HL-60/S4 treated with retinoic acid at 250 ng/mL for 4 days and 3 days (cell line): ENCODE measurements around the gene MALSU1.

Experiments
- in situ Hi-C: fragments of 300-500 bp; cut with MboI; formaldehyde crosslinking; loops from 2 replicates; pipeline ENCODE4 v1.7.0; 2022; ENCODE audit warnings: low sequenced_read_pairs

Gene MALSU1

DNA sequence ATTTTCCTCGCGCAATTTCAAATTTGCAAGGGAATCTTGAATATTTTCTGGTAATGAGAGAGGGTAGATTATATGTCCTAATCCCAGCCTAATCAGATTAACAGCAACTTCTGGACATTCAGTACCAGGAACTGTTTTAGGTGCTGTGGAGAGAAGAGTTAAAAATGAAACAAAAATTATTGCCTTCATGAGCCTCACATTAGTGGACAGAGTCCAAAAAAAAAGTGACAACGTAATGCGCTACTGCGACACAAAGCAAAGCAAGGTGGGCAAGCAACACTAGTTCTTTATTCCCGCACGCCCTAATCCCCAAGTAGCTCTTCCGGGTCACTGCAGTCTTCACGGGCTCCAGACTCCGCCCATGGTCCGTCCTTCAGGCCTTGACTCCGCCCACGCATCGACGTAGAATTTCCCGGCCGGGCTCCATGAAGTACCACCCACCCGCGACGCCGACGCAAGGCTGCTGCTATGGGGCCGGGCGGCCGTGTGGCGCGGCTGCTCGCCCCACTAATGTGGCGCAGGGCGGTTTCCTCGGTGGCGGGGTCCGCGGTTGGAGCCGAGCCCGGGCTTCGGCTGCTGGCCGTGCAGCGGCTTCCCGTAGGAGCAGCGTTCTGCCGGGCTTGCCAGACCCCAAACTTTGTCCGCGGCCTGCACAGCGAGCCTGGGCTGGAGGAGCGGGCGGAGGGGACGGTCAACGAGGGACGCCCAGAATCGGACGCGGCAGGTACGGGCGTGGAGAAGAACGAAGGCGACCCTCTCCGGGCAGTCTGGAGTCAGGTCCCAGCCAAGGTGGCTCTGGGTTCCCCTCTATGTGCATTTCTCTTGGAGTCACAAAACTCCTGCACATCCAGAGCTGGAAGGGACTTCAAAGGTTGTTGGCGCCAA lies at the start of gene MALSU1:
TSS of gene MALSU1 (plus strand) at position 455 of the 885 bp plus-strand sequence. CDS start at position 469, 14 bp downstream.
- in situ Hi-C loops: loop anchor here (25.0 kb wide), 1 partner anchor 413 kb away; the partner anchor contains the start of gene STK31

DNA sequence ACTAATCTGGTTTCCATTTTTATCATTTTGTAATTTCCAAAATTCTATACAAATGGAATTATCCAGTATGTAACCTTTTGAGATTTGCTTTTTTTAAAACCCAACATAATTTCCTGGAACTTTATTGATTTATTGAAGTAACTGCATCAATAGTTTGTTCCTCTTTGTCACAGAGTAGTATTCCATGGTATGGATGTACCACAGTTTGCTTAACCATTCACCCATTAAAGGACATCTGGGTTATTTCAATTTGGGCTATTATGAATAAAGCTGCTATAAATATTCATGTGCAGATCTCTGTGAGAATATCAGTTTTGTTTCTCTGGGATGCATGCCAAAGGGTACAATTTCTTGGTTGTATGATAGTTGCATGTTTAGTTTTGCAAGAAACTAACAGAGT lies 49.7 kb upstream of the MALSU1 start:
- in situ Hi-C loops: no loop called here

DNA sequence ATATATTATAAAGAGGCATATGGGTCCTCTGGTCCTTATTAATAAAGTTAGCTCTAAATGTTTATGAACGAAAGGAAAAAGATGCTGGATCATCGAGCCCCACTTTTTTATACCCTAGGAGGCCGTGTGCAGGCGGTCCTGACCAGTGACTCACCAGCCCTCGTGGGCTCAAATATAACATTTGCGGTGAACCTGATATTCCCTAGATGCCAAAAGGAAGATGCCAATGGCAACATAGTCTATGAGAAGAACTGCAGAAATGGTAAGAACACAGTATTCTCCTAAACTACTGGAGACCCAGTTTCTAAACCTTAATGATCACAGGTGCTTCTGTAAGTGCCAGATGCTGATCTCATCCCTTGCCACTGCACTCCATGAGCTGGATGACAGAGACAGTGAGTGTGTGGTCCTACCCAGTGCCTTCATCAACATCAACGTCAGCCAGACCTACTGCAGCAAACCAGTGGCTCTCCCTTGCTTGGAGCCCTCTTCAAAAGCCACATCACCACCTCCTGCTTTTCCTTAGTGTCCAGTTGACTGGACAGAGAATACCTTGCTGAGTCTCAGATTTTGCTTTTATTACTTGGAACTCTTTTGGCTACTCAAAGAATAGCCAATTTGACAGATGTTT lies 45.0 kb upstream of the MALSU1 start:
- in situ Hi-C loops: no loop called here

DNA sequence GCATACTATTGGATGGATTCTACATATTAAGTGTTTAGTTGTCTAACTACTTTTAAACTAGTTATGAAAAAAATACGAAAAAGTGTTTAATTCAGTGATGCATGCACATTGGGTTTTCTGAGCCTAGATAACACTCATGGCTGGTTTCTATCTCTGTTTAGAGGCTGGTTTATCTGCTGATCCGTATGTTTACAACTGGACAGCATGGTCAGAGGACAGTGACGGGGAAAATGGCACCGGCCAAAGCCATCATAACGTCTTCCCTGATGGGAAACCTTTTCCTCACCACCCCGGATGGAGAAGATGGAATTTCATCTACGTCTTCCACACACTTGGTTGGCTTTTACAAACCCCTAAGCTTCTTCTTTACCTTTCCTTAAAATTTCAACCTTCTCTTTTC lies 42.4 kb upstream of the MALSU1 start:
- in situ Hi-C loops: no loop called here

DNA sequence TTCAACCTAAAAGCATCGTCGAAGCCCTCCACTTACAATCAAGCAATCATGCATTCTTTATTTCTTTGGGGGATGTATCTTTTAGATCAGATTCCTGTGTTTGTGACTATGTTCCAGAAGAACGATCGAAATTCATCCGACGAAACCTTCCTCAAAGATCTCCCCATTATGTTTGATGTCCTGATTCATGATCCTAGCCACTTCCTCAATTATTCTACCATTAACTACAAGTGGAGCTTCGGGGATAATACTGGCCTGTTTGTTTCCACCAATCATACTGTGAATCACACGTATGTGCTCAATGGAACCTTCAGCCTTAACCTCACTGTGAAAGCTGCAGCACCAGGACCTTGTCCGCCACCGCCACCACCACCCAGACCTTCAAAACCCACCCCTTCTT lies 38.8 kb upstream of the MALSU1 start:
- in situ Hi-C loops: no loop called here

DNA sequence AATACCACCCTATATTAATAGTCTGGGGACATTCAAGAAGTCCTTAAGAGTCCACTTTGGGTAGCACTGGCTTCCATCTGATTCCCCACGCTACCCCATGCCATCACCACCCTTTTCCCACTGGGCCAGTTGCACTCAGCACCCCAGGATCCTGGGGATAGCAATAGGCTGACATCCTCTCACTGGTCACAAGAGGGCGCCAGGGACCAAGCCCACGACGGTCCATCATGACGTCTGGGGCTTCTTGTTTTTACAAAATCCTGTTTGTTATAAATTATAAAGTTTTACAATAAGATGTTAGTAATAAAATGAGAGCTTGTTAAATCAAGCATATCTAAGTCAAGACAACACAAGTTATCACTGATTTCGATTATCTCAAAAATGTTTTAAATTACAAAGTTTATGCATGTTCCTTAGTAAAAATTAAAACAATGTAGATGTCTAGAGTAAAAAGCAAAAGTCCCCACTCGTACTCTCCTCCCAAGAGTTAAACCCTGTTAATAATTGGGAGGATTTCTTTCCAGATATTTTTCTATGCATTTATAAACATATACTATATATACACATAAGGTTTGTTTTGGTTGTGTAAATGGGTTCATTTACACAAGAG lies 37.2 kb upstream of the MALSU1 start:
- in situ Hi-C loops: no loop called here

DNA sequence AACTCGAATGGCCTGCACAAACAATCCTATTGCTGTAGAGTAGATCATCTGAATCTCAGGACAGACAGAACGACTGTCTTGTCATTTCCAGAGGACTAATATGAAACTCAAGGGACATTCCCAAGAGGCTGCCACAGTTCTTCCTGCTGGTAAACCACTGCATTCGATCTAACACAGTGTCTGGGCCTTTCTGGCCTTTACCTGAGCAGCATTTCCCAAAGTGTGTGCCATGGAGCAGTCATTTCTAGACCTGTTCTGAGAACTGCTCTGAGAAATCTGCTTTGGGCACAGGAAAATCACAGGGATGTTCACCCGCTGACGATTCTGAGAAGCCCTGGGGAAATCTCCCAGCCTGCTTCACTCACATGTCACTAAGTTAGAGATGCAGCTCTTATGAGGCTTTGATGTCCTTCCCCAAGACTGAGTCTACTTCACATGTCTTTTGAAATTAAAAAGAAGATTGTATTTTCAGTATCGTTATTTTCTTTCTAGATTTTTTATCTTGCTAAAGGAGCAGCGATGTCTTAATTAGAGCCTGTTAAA lies 34.2 kb upstream of the MALSU1 start:
- in situ Hi-C loops: no loop called here

DNA sequence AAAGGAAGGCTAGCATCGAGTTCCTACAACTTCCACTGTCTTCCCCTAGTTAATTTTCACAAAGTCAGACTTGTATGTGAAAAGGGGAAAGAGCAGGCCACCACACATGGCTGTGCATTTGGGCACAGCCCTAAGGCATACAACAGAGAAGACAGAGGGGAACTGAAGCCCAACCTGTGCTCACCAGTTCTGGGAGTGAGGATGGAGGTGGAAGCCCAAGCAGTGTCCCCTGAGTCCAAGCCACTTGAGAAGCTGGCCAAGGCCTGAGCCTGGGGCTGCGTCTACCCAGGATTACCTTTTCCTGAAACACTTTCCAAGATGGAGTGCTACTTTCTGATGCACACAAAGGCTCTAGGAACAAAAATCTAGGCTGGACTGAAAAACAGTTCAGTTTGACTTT lies 32.2 kb upstream of the MALSU1 start:
- in situ Hi-C loops: no loop called here

DNA sequence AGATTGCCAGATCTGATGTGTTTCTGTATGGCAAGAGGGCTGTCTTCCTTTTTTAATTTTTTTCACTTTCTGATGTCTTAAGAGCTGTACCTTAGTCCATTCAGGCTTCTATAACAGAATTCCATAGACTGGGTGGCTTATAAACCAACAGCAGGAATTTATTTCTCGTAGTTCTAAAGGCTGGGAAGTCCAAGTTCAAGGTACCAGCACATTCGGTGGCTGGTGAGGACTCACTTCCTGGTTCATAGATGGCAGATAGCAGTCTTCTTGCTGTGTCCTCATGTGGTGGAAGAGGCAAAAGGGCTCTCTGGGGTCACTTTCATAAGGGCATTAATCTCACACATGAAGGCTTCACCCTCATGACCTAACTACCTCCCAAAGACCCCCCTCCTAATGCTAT lies 31.8 kb upstream of the MALSU1 start:
- in situ Hi-C loops: no loop called here

DNA sequence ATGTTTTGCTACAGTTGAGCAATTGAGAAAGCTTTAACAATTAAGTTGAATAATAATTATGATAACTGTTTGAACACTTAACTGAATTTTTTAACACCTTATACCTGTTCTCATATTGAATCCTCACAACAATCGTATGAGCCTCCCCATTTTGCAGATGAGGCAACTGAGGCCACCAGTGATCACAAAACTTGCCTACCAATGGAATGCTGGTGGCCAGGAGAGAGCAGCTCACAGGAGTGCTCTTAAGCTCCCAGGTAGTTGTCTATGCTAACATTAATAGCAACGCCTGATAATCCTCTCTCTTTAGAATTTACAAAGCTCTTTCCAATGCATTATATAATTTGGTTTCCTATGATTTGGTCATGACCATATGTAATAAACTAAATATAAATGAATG lies 31.0 kb upstream of the MALSU1 start:
- in situ Hi-C loops: no loop called here

DNA sequence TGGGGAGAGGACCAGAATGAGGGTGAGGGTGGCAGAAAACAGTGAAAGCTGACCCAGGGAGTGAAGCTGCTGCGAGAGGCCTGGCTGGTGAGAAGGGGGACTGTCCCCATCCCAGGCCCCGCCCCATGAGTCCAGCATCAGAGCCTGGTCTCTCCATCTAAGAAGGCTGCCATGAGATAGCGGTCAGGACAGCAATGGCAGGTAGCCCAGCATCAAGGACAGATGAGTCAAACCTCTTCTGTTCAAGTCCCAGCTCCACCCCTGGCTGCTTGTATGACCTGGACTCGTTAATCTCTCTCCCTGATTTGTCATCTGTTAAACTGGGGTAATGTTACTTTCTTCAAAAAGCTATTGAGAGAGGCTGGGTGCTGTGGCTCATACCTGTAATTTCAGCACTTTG lies 30.4 kb upstream of the MALSU1 start:
- in situ Hi-C loops: no loop called here

DNA sequence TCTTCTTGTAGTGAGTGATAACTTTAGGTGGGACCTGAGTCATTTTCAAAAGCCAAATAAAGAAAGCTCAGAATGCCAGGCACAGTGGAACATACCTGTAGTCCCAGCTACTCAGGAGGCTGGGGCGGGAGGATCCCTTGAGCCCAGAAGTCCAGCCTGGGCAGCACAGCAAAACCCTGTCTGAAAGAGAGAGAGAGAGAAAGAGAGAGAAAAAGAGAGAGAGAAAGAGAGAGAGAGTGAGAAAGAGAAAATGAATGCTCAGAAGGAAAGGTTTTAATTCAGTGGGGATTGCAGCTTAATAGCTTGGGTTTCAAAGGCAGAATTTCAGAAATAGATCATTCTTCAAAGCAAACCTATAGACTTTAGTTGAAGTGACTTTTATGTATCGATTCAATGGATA lies 26.9 kb upstream of the MALSU1 start:
- in situ Hi-C loops: no loop called here

DNA sequence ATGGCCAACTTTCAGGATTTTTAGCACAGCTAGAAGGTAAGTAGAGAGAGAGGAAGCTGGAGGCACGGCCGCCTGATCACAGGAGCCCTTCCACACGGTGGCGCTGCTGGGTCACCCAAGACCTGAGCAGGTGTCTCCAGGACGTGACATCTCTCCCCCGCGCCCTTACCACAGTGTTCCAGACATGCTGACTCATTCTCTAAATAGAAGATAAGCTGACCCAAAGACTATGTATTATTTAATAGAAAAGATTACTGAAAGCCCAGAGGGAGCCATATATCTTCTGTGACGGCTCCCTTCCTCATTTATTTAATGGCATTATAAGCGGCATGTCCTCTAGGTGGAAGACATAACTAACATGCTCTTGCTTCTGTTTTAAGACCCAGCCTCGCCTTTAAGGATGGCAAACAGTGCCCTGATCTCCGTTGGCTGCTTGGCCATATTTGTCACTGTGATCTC lies 26.0 kb upstream of the MALSU1 start:
- in situ Hi-C loops: no loop called here

DNA sequence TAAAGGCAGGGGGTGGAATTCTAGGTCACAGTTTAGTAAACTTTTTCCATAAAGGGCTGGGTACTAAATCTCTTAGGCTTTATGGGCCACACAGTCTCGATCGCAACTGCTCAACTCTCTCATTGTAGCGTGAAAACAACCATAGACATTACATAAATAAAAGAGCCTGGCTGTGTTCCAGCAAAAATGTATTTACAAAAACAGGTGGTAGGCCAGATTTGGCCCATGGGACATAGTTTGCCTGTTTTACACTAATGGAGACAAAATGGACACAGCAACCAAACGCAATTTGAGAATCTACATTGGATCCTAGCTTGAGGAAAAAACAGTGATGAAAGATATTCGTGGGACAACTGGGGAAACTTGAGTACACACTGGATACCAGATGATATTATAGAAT lies 23.2 kb upstream of the MALSU1 start:
- in situ Hi-C loops: loop anchor here (25.0 kb wide), 1 partner anchor 436 kb away; the partner anchor contains the start of gene STK31

DNA sequence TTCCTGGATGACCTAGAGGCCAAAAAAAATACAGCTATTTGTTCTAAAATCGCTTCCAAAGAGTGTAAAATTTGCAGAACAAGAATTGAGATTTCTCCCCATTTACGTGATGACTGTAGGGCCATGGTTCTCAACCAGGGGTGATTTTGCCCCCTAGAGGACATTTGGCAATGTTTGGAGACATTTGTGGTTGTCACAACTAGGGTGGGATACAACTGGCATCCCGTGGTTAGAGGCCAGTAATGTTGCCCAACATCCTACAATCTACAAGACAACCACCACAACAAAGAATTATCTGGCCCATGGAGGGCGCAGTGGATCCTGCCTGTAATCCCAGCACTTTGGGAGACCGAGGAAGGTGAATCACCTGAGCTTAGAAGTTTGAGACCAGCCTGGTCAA lies 22.8 kb upstream of the MALSU1 start:
- in situ Hi-C loops: loop anchor here (25.0 kb wide), 1 partner anchor 436 kb away; the partner anchor contains the start of gene STK31

DNA sequence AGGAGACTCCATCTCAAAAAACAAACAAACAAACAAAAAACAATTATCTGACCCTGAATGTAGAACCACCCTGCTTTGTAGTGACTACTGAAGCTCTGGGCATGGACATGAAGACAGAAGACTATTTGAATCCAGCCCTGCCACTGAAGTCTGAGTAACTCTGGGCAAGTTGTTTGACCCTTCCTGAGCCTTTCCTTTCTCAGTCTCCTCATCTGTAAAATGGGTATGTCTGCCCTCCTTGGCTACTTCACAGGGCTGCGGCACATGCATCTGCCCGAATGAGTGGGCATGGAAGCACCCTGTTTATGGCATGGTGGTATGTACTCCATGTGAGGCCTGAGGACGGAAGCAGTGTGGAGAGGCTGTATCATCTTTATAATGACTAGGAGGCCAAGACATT lies 22.2 kb upstream of the MALSU1 start:
- in situ Hi-C loops: loop anchor here (25.0 kb wide), 1 partner anchor 435 kb away; the partner anchor contains the start of gene STK31

DNA sequence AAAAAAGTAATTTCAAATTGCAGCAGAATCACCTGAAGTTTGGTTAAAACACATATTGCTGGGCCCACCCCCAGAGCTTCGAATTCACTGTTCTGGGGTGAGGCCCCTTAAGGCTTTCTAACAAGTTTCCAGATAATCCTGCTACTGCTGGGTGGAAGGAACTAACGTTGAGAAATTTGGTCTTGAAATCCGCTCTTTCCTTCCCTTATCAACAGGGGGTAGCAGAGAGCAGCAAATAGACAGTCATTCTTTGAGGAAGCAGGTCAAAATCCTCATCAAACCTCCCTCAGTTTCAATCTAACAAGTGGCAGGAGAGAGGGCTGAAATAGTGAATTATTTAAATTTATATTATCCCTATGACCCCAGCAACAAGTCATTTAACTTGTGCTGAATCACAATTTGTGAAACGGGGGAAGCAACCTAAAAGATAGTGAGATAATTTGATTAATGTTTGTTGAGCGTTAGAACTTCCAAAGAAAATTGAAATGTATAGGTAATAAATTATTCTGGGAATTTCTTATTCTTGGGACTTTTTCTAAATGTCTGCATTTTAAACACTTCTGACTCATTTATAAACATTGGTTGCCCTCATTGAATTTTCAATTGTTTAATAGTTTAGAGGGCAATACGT lies 21.7 kb upstream of the MALSU1 start:
- in situ Hi-C loops: loop anchor here (25.0 kb wide), 1 partner anchor 435 kb away; the partner anchor contains the start of gene STK31

DNA sequence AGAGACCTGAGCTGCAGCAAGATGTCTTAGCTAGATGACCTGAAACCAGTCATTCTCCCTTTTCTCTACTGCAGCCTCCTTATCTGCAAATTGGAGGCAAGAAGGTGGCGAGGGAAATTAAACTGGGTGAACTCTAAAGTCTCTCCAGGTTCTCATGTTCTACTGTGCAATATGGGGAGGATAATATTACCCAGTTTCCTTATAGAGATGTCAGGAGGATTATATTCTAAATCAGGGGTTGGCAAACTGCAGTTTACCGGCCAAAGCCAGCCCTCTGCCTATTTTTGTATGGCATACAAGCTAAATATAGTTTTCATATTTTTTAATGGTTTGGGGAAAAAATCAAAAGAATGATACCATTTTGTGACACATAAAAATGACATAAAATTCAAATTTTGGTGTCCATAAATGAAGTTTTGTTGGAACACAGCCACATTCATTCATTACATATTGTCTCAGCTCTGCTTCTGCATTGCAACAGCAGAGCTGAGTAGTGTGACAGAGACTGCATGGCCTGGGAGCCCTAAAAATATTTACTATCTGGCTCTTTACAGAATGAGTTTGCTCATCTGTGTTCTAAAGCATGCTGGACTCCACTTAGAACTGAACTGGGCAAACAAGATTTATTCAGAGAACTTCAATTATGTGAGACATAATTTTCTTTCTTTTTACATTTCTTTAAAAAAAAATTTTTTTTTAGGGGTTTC lies 19.2 kb upstream of the MALSU1 start:
- in situ Hi-C loops: loop anchor here (25.0 kb wide), 1 partner anchor 432 kb away; the partner anchor contains the start of gene STK31

DNA sequence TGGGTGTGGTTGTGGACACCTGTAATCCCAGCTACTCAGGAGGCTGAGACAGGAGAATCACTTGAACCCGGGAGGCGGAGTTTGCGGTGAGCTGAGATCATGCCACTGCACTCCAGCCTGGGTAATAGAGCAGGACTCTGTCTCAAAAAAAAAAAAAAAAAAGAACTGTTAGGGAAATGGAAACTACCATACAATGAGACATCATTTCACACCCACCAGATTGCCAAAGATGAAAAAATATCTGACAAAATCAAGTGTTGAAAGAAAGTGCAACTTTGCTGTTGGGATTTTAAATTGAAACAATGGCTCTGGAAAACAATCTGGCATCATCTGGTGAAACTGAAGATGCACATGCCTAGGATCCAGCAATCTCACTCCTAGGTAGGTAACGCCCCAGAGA lies 16.1 kb upstream of the MALSU1 start:
- in situ Hi-C loops: loop anchor here (25.0 kb wide), 1 partner anchor 429 kb away; the partner anchor contains the start of gene STK31

DNA sequence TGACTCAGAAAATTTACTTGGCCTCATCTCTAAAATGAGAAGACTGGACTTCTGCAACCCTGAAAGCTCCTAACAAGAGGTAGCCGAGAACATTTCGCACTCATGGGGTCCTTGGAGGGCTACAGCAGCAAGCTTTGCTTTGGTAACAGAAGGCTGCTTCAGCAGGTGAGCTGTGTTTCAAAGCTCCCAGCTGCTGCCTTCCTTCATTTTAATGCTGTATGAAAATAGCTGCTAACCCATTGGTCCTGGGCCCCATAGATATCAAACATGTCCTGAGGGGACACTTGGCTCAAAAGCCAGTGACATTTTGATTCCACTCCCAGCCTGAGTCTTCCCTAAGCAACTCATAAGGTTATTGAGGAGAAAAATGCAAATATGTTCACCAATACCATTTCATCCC lies 14.3 kb upstream of the MALSU1 start:
- in situ Hi-C loops: loop anchor here (25.0 kb wide), 1 partner anchor 427 kb away; the partner anchor contains the start of gene STK31
